Measurements from ENCODE around the gene ZNF423. TPM values are rescaled to one million over a fixed set of nuclear protein-coding genes. Genes with fewer than 3 reads are reported as not detected.
A peak's percentile ranks its signal among the peaks of the same experiment; 100 is the strongest.

Gene ZNF423
- total RNA-seq, 4 donors from 2014 or later, result 0.67 to 3.7 (median 2.2) TPM

- TF ChIP-seq POLR2A (IDR thresholded peaks at IDR 0.05), result no peak
- no peak for TF ChIP-seq CTCF (IDR thresholded peaks at IDR 0.05)
- DNase-seq (ENCODE audit: low spot score in 2 of 2), result no peak
- H3K4me3 ChIP-seq (ENCODE audit: low read depth, poor library complexity, severe bottlenecking), result no peak overlapping the region
- intact Hi-C loops (cut with DNase I; ENCODE audit: low total_unique reads), result no loop called here
- WGBS, 2 donors, result 93 to 94% methylated on average over 4 of the region's 4 CpGs
These were observed 367.6 kb downstream of the ZNF423 start for GRCh38 chr16:49488336-49488735.

DNA sequence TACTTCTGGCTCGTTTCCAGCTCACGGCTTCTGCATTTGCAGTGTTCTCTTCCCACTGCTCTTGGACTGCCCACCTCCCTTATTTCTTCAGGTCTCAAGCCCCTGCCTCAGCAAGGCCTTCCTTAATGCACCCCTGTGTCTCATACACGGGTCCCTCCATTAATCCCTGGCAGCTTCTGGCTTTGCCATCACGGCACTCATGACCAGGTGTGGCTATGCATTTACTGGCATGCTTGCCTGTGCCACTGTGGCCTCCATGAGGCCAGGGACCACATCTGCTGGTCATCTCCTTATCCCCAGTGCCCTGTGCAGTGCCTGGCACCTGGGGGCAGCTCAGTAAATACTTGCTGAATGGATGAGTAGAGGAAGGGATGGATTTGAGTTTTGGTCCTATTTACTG, 368.2 kb downstream of the ZNF423 start:
- intact Hi-C loops (cut with DNase I; ENCODE audit: low total_unique reads), result no loop called here
- DNase-seq (ENCODE audit: low spot score in 2 of 2), result peak in 1 of 2 donors; percentile 31

DNA sequence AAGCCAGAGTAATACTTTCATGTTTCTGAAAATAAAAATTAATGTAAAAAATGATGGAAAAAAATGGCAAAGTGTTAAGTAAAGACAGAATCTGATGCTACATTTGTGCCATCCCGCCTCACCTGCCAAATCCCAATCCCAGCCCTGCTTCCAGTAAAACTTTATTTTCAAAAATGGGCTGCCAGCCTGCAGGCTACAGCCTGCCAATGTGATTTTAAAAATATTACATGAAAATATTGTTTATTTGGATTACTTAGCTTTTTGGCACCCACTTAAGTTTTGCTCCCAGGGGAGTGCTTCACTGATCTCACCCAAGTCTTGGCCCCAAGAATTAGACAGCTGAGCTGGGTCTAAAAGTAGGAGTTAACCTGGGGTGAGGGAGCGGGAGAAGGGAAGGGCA, 369.5 kb downstream of the ZNF423 start:
- TF ChIP-seq CTCF (IDR thresholded peaks at IDR 0.05) (no peak), POLR2A (IDR thresholded peaks at IDR 0.05) (no peak)
- intact Hi-C loops (cut with DNase I; ENCODE audit: low total_unique reads), result no loop called here
- peak in 1 of 2 donors; percentile 56 for DNase-seq (ENCODE audit: low spot score in 2 of 2)
- WGBS, 2 donors, result 85 to 91% methylated on average over 2 of the region's 2 CpGs
- H3K4me3 ChIP-seq (ENCODE audit: low read depth, poor library complexity, severe bottlenecking), result no peak overlapping the region

More for the DNA sequence above, 368.2 kb downstream of the ZNF423 start:
- 70 to 86% methylated on average over 4 of the region's 4 CpGs for WGBS, 2 donors
- no peak overlapping the region for H3K4me3 ChIP-seq (ENCODE audit: low read depth, poor library complexity, severe bottlenecking)
- TF ChIP-seq POLR2A (IDR thresholded peaks at IDR 0.05), result no peak

DNA sequence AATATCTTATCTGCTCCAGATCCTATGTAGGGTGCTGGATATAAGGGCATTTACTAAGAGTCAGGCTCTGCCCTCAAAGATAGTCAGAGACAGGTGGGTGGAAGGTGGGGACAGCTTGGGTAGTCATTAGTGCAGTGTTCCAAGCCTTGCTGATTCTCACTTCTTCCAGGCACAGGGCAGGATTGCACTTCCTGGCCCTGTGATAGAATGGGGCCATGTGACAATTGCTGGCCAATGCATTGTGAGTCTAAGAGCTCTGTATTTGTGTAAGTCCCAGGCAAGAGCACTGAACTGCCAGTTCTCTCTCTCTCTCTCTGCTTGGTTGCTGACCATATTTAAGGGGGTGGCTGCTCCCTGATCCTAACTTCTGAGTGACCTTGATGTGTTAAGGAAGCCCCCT, 370.2 kb downstream of the ZNF423 start:
- no peak overlapping the region for H3K4me3 ChIP-seq (ENCODE audit: low read depth, poor library complexity, severe bottlenecking)
- DNase-seq (ENCODE audit: low spot score in 2 of 2), result peak in 1 of 2 donors; percentile 37
- no peak for TF ChIP-seq CTCF (IDR thresholded peaks at IDR 0.05)
- no peak for TF ChIP-seq POLR2A (IDR thresholded peaks at IDR 0.05)
- intact Hi-C loops (cut with DNase I; ENCODE audit: low total_unique reads), result no loop called here

- DNase-seq (ENCODE audit: low spot score in 2 of 2), result peak in 1 of 2 donors; percentile 50
- TF ChIP-seq POLR2A (IDR thresholded peaks at IDR 0.05), result no peak
- no peak for TF ChIP-seq CTCF (IDR thresholded peaks at IDR 0.05)
- H3K4me3 ChIP-seq (ENCODE audit: low read depth, poor library complexity, severe bottlenecking), result no peak overlapping the region
- WGBS, 2 donors, result 82 to 93% methylated on average over 8 of the region's 8 CpGs
- intact Hi-C loops (cut with DNase I; ENCODE audit: low total_unique reads), result no loop called here
These were observed 371.0 kb downstream of the ZNF423 start for GRCh38 chr16:49484936-49485335.

- TF ChIP-seq POLR2A (IDR thresholded peaks at IDR 0.05), result no peak
- no peak for TF ChIP-seq CTCF (IDR thresholded peaks at IDR 0.05)
- peak; percentile 41 to 93 for DNase-seq (ENCODE audit: low spot score in 2 of 2)
- WGBS, 2 donors, result 1 to 3% methylated on average over 18 of the region's 18 CpGs
- H3K4me3 ChIP-seq (ENCODE audit: low read depth, poor library complexity, severe bottlenecking), result peak overlapping the region; percentile 2
- intact Hi-C loops (cut with DNase I; ENCODE audit: low total_unique reads), result no loop called here
These were observed 371.5 kb downstream of the ZNF423 start for GRCh38 chr16:49484451-49484849.

Measured in lower leg skin (tissue), 4 donors.